HCT116 (cell line): ENCODE measurements around the gene SLC25A21. TPM values are rescaled to one million over a fixed set of nuclear protein-coding genes. Genes with fewer than 3 reads are reported as not detected.

Experiments
- ATAC-seq: fragments of 200-7000 bp; cut with Tn5 transposase; 2 replicates; pipeline ENCODE4 v1.9.1; 2020; ENCODE audit warnings: mild to moderate bottlenecking, moderate library complexity
- BruUV-seq: library from RNA; stranded (reverse); fragments of 400-500 nt; replicated peaks from 2 replicates; lab custom pipeline; 2021; lab: Mats Ljungman, UMichigan
- CTCF ChIA-PET: fragments of 300-600 bp; sonication (Branson Sonifier 250); formaldehyde crosslinking; loops from one replicate; lab custom pipeline; 2021; ENCODE audit warnings: antibody characterized with exemption; lab: Charles Lee
- POLR2A ChIA-PET: fragments of 300-600, 350-600 bp; sonication (Branson Sonifier 250); formaldehyde crosslinking; loops from one replicate; lab custom pipeline; 2021; ENCODE audit warnings: antibody characterized with exemption; lab: Charles Lee
- RAD21 ChIA-PET, 2 experiments: fragments of 300-600 bp; sonication (Branson Sonifier 250); formaldehyde crosslinking; loops; one replicate each; lab custom pipeline; 2023; ENCODE audit warnings: low total read pairs in 2 of 2; ENCODE audit not compliant: uncharacterized antibody in 2 of 2, unreplicated experiment in 2 of 2, low non-redundant PET in 1 of 2; lab: Charles Lee
- DNase-seq: peaks from one replicate; pipeline ENCODE4 v3.0.0-alpha.2; 2010; ENCODE audit warnings: low read depth, low spot score
- H2AFZ ChIP-seq: fragments of 200-600 bp; shearing (Covaris generic), sonication (generic); 2 replicates; pipeline ENCODE4 v1.6.1; 2017; ENCODE audit warnings: low read depth, mixed run types, mixed read lengths, antibody characterized with exemption, low read length; ENCODE audit not compliant: poor library complexity, severe bottlenecking
- H3K27ac ChIP-seq: 2 replicates; pipeline ENCODE4 v1.5.1; 2012; ENCODE audit warnings: low read depth, low read length
- H3K27me3 ChIP-seq: fragments of 200-600 bp; sonication (generic); 2 replicates; pipeline ENCODE4 v1.6.1; 2016; ENCODE audit warnings: mixed run types, low read length, mixed read lengths; ENCODE audit not compliant: insufficient read depth
- H3K36me3 ChIP-seq, 2 experiments: fragments of 200-500 bp in 1 of 2; fragments of 200-600 bp in 1 of 2; sonication (Bioruptor generic) in 1 of 2; sonication (generic) in 1 of 2; 2 replicates each; pipeline versions ENCODE4 v1.5.1 to v1.6.1; 2014 to 2016; ENCODE audit warnings: low read length in 2 of 2, inconsistent platforms in 1 of 2, mixed read lengths in 1 of 2, mixed run types in 1 of 2; ENCODE audit not compliant: insufficient read depth in 2 of 2, control insufficient read depth in 1 of 2
- H3K4me1 ChIP-seq, 2 experiments: fragments of 200-600 bp in 1 of 2; sonication (generic) in 1 of 2; 2 replicates each; pipeline versions ENCODE4 v1.5.1 to v1.6.1; 2012 to 2017; ENCODE audit warnings: low read length in 2 of 2, inconsistent platforms in 1 of 2, mild to moderate bottlenecking in 1 of 2, mixed read lengths in 1 of 2, mixed run types in 1 of 2, moderate library complexity in 1 of 2; ENCODE audit not compliant: insufficient read depth in 2 of 2, control insufficient read depth in 1 of 2
- H3K4me2 ChIP-seq: fragments of 200-600 bp; sonication (generic); 2 replicates; pipeline ENCODE4 v1.6.1; 2017; ENCODE audit warnings: mixed run types, low read length, mixed read lengths
- H3K4me3 ChIP-seq, 2 experiments: fragments of 200-600 bp in 1 of 2; sonication (generic) in 1 of 2; replicated peaks in 1 of 2; 2 replicates each; pipeline ENCODE4 v1.5.1; 2011 to 2016; ENCODE audit warnings: low read length in 2 of 2, control low read depth in 1 of 2, low read depth in 1 of 2, mild to moderate bottlenecking in 1 of 2, mixed read lengths in 1 of 2, mixed run types in 1 of 2
- H3K79me2 ChIP-seq: fragments of 200-600 bp; sonication (generic); 2 replicates; pipeline ENCODE4 v1.6.1; 2017; ENCODE audit warnings: mild to moderate bottlenecking, mixed run types, low read length, moderate library complexity, mixed read lengths; ENCODE audit not compliant: insufficient read depth
- H3K9ac ChIP-seq: fragments of 200-600 bp; sonication (generic); 2 replicates; pipeline ENCODE4 v1.6.1; 2016; ENCODE audit warnings: low read length, mixed read lengths
- H3K9me2 ChIP-seq: fragments of 200-600 bp; sonication (generic), shearing (Covaris generic); 2 replicates; pipeline ENCODE4 v1.6.1; 2017; ENCODE audit warnings: mixed run types, mild to moderate bottlenecking, moderate library complexity; ENCODE audit not compliant: insufficient read depth
- H3K9me3 ChIP-seq, 2 experiments: fragments of 200-500 bp in 1 of 2; fragments of 200-600 bp in 1 of 2; sonication (Bioruptor generic) in 1 of 2; sonication (generic) in 1 of 2; 2 replicates each; pipeline ENCODE4 v1.6.1; 2014 to 2017; ENCODE audit warnings: low read length in 2 of 2, mixed read lengths in 2 of 2, inconsistent platforms in 1 of 2, low read depth in 1 of 2, mild to moderate bottlenecking in 1 of 2, mixed run types in 1 of 2, moderate library complexity in 1 of 2; ENCODE audit not compliant: control insufficient read depth in 1 of 2, insufficient read depth in 1 of 2
- H4K20me1 ChIP-seq: fragments of 200-600 bp; sonication (generic), shearing (Covaris generic); 2 replicates; pipeline ENCODE4 v1.6.1; 2017; ENCODE audit warnings: mixed run types, mild to moderate bottlenecking, moderate library complexity; ENCODE audit not compliant: insufficient read depth
- ATF3 ChIP-seq: IDR thresholded peaks from 2 replicates; pipeline ENCODE4 v1.6.1; 2012
- CBX3 ChIP-seq: IDR thresholded peaks from 2 replicates; pipeline ENCODE4 v1.6.1; 2012; ENCODE audit warnings: low read depth
- CEBPB ChIP-seq: IDR thresholded peaks from 2 replicates; pipeline ENCODE4 v1.6.1; 2012; ENCODE audit warnings: low read depth
- EGR1 ChIP-seq: IDR thresholded peaks from 2 replicates; pipeline ENCODE4 v1.6.1; 2012; ENCODE audit warnings: low read depth
- EZH2 ChIP-seq: fragments of 200-600 bp; sonication (generic); IDR thresholded peaks from 2 replicates; pipeline ENCODE4 v1.6.1; 2017; ENCODE audit warnings: antibody characterized with exemption, mixed run types
- EZH2phosphoT487 ChIP-seq: fragments of 200-600 bp; IDR thresholded peaks from 2 replicates; pipeline ENCODE4 v1.6.1; 2018; ENCODE audit warnings: antibody characterized with exemption, borderline replicate concordance
- FOSL1 ChIP-seq: IDR thresholded peaks from 2 replicates; pipeline ENCODE4 v1.6.1; 2012; ENCODE audit warnings: low read depth
- JUND ChIP-seq: IDR thresholded peaks from 2 replicates; pipeline ENCODE4 v1.6.1; 2012
- MAX ChIP-seq: IDR thresholded peaks from 2 replicates; pipeline ENCODE4 v1.6.1; 2012
- POLR2A ChIP-seq: IDR thresholded peaks from 2 replicates; pipeline ENCODE4 v1.7.0; 2011; ENCODE audit warnings: borderline replicate concordance; ENCODE audit not compliant: insufficient read depth, insufficient read length; ENCODE audit errors: extremely low read depth
- REST ChIP-seq: IDR thresholded peaks from 2 replicates; pipeline ENCODE4 v1.6.1; 2012; ENCODE audit warnings: low read depth
- SP1 ChIP-seq: IDR thresholded peaks from 2 replicates; pipeline ENCODE4 v1.6.1; 2012; ENCODE audit warnings: low read depth
- YY1 ChIP-seq: IDR thresholded peaks from 2 replicates; pipeline ENCODE4 v1.6.1; 2011; ENCODE audit warnings: low read length, low read depth, moderate library complexity, mild to moderate bottlenecking; ENCODE audit not compliant: insufficient replicate concordance; ENCODE audit errors: extremely low read depth
- ZNF274 ChIP-seq: fragments of 200-500 bp; sonication (Bioruptor generic); IDR thresholded peaks from 2 replicates; pipeline ENCODE4 v1.6.1; 2014; ENCODE audit warnings: mild to moderate bottlenecking, low read depth, low read length, inconsistent platforms
- intact Hi-C: fragments of 100-400 bp; cut with micrococcal nuclease; formaldehyde crosslinking; loops from 2 replicates; pipeline ENCODE4 v1.10.0; 2022
- total RNA-seq: library from RNA; stranded (reverse); gene quantifications from one replicate; pipeline ENCODE4 v1.2.1, GENCODE V29; 2021; ENCODE audit not compliant: unreplicated experiment

The SLC25A21 gene
- total RNA-seq, 1 experiment from 2014 or later = 3.5 TPM

DNA sequence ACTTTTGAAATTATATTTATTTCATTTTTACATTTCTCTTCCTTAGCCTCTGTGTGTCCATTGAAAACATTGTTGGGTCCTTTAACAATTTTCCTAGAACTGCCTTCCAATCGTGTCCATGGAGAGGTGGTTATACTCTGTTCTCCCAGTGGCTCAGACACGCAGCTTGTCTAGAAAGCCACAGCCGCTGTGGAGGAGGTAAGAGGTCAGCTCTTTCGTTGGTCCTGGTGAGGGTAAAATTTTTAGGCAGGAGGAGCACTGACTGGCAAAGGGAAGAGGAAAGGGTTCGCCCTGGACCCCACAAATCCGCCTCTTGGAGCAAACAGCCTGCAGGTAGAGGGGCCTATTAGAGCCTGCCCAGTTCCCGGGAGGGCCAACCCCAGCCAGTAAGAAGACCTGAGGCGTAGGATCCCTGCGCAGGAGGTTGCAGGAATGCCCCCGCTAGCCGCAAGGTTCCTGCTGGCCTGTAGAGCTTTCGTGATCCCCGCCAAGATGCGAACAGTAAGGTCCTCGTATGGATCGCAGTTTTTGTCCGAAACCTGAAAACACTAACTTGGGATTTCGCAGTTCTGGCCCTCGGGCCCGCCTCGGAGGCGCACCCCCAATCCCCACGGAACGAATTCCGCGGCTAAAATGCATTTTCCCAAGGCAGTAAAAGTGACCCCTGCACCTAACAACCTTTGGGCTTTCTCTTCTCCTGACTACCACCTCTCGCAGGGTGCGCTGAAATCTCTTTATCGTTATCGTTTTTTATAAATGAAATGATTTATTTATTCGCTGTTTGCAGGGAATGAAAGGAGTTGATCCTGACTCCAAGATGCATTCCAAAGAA, 518.2 kb downstream of the SLC25A21 start:
- TF ChIP-seq POLR2A (no peak), FOSL1 (no peak), CEBPB (no peak), EGR1 (no peak), MAX (no peak)
- DNase-seq = no peak
- H3K36me3 ChIP-seq = no peaks in the 10 kb centered on the region
- no peaks in the 10 kb centered on the region for H3K9me2 ChIP-seq
- H4K20me1 ChIP-seq = no peaks in the 10 kb centered on the region
- no peaks in the 10 kb centered on the region for H3K79me2 ChIP-seq
- no peak overlapping the region for H3K4me2 ChIP-seq
- H2AFZ ChIP-seq = no peak overlapping the region
- no peak overlapping the region for H3K4me3 ChIP-seq
- no peaks in the 10 kb centered on the region for H3K9me3 ChIP-seq
- BruUV-seq = no TSS peak
- ATAC-seq = no peak
- ChIA-PET POLR2A (no interaction called here), CTCF (no interaction called here), RAD21 (no interaction called here)
- intact Hi-C loops = loop anchor here (2.0 kb wide), 1 partner anchor 289 kb away; no protein-coding TSS in a partner anchor
- no peak overlapping the region for H3K9ac ChIP-seq
- peaks cover 5 to 15% of the 10 kb centered on the region in 2 experiments; a peak in 3 of 4 replicates for H3K4me1 ChIP-seq
- H3K27ac ChIP-seq = no peak overlapping the region
- no peaks in the 10 kb centered on the region for H3K27me3 ChIP-seq

- H3K27ac ChIP-seq = no peak overlapping the region
- no peak for ATAC-seq
- intact Hi-C loops = loop anchor here (2.0 kb wide), 1 partner anchor 289 kb away; no protein-coding TSS in a partner anchor
- H3K4me1 ChIP-seq = peaks cover 5 to 15% of the 10 kb centered on the region in 2 experiments; a peak in 3 of 4 replicates
- H3K9ac ChIP-seq = no peak overlapping the region
- H3K9me3 ChIP-seq = no peaks in the 10 kb centered on the region
- ChIA-PET POLR2A (no interaction called here), RAD21 (no interaction called here), CTCF (no interaction called here)
- H3K27me3 ChIP-seq = no peaks in the 10 kb centered on the region
- H3K4me2 ChIP-seq = no peak overlapping the region
- BruUV-seq = no TSS peak
- no peaks in the 10 kb centered on the region for H3K36me3 ChIP-seq
- H3K9me2 ChIP-seq = no peaks in the 10 kb centered on the region
- TF ChIP-seq ATF3 = no peak
- no peak for TF ChIP-seq CBX3
- no peak for TF ChIP-seq JUND
- no peak for TF ChIP-seq EZH2phosphoT487
- TF ChIP-seq SP1 = no peak
- no peak for TF ChIP-seq EZH2
- no peak for TF ChIP-seq CEBPB
- TF ChIP-seq ZNF274 = no peak
- TF ChIP-seq MAX = no peak
- no peak for TF ChIP-seq YY1
- no peak for TF ChIP-seq REST
- no peak overlapping the region for H3K4me3 ChIP-seq
- no peak overlapping the region for H2AFZ ChIP-seq
- H4K20me1 ChIP-seq = no peaks in the 10 kb centered on the region
- no peaks in the 10 kb centered on the region for H3K79me2 ChIP-seq
- DNase-seq = no peak
These were observed 519.0 kb downstream of the SLC25A21 start for GRCh38 chr14:36653413-36653812.
